ENCODE measurements around the gene FGD3. TPM values are rescaled to one million over a fixed set of nuclear protein-coding genes. Genes with fewer than 3 reads are reported as not detected.

The FGD3 gene
- total RNA-seq, 3 donors from 2014 or later = 10.2 to 18.0 (median 10.4) TPM

DNA sequence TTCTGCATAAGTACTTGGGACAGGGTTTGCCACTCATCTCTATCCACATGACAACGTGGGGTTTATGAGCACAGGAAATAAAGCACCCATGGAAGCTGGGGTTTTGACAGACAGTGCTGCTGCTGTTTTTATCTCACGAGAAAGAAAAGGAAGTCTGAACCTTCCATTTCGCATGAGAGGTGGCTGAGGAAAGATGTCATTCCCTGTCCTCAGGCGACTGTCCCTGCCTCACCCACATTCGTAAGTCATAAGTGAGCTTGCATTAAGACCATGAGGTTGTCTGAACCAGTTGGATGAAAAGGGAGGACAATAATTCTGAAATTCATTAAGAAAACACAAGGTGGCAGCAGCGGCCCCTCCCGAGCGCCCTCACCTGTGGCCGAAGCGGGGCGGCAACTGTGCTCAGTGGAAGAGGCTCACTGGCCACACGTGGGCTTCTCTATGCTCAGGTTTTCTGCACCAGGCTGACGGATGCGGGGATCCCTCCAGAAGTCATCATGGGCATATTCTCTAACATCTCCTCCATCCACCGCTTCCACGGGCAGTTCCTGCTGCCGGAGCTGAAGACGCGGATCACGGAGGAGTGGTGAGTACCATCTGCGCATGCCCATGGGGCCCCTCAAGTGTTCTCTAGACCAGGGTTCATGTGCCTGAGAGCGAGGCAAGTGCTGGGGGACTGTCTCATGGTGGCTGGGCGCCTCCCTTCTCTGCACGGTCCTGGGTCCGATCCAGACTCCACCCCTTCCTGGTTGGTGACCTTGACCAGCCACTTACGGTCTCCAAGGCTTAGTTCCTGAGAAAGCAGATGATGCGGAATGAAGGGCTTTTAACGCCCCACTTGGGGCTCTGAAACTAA lies 56.5 kb downstream of the FGD3 start:
- Histone ChIP-seq H3K27ac (no peak overlapping the region), H3K4me1 (peaks cover 0 to 3% of the 10 kb centered on the region in 2 donors), H3K36me3 (no peaks in the 10 kb centered on the region), H3K4me3 (peak overlapping the region in 2 of 3 donors; percentile 32 to 61), H3K27me3 (no peaks in the 10 kb centered on the region), H3K9me3 (peaks cover 0 to 4% of the 10 kb centered on the region in 2 donors)
- intact Hi-C loops (cut with DNase I; ENCODE audit: low total_unique reads) = no loop called here
- peak; percentile 34 to 73 for DNase-seq (ENCODE audit: low spot score in 2 of 2)
- TF ChIP-seq POLR2AphosphoS5 (IDR thresholded peaks at IDR 0.05) (peak in 2 of 3 donors; percentile 22 to 28), POLR2A (IDR thresholded peaks at IDR 0.05) (no peak)
- TF ChIP-seq, protein P1, sequence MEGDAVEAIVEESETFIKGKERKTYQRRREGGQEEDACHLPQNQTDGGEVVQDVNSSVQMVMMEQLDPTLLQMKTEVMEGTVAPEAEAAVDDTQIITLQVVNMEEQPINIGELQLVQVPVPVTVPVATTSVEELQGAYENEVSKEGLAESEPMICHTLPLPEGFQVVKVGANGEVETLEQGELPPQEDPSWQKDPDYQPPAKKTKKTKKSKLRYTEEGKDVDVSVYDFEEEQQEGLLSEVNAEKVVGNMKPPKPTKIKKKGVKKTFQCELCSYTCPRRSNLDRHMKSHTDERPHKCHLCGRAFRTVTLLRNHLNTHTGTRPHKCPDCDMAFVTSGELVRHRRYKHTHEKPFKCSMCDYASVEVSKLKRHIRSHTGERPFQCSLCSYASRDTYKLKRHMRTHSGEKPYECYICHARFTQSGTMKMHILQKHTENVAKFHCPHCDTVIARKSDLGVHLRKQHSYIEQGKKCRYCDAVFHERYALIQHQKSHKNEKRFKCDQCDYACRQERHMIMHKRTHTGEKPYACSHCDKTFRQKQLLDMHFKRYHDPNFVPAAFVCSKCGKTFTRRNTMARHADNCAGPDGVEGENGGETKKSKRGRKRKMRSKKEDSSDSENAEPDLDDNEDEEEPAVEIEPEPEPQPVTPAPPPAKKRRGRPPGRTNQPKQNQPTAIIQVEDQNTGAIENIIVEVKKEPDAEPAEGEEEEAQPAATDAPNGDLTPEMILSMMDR (IDR thresholded peaks at IDR 0.05) = peak; percentile 57 to 81 (median 62)

DNA sequence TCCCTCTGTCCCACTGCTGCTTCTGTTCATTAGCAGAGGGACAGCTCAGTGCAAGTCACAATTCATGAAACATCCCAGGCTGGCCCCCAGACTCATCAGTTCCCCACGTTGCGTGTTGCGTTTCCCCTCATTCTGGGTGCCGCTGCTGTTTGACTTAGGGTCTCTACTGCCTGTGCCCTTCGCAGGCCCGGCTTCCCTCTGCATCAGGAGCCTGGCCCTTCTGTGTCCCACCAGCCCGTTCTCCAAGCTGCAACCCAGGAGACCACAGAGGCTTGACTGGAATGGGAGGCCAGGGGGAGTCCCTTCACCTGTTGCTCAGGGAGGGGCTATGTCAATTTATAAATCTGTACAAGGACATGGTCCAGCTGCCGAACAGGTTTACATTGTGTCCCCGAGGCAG lies 57.2 kb downstream of the FGD3 start:
- Histone ChIP-seq H3K4me3 (peak overlapping the region in 1 of 3 donors; percentile 61), H3K27ac (no peak overlapping the region), H3K36me3 (no peaks in the 10 kb centered on the region), H3K27me3 (no peaks in the 10 kb centered on the region), H3K4me1 (peaks cover 0 to 3% of the 10 kb centered on the region in 2 donors), H3K9me3 (no peaks in the 10 kb centered on the region)
- peak in 1 of 2 donors; percentile 10 for DNase-seq (ENCODE audit: low spot score in 2 of 2)
- intact Hi-C loops (cut with DNase I; ENCODE audit: low total_unique reads) = no loop called here
- no peak for TF ChIP-seq POLR2A (IDR thresholded peaks at IDR 0.05)

DNA sequence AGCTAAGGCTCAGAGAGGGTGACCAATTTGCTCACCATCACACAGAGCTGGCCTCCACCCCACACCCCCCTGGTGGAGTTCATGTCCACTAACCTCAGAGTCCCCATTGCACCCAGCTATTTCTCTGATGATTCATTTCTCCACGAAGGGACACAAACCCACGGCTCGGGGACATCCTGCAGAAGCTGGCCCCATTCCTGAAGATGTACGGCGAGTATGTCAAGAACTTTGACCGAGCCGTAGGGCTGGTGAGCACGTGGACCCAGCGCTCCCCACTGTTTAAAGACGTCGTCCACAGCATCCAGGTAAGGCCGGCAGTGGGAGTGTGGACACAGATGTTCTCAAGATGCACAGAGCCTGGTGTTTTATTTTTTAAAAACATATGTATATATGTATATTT lies 58.6 kb downstream of the FGD3 start:
- TF ChIP-seq POLR2AphosphoS5 (IDR thresholded peaks at IDR 0.05) = no peak
- TF ChIP-seq, protein P1 (IDR thresholded peaks at IDR 0.05) = no peak
- no peaks in the 10 kb centered on the region for H3K36me3 ChIP-seq
- H3K9me3 ChIP-seq = no peaks in the 10 kb centered on the region
- H3K4me3 ChIP-seq = no peak overlapping the region
- H3K4me1 ChIP-seq = peaks cover 0 to 3% of the 10 kb centered on the region in 2 donors
- H3K27me3 ChIP-seq = no peaks in the 10 kb centered on the region
- intact Hi-C loops (cut with DNase I; ENCODE audit: low total_unique reads) = no loop called here
- DNase-seq (ENCODE audit: low spot score in 2 of 2) = peak in 1 of 2 donors; percentile 10
- no peak overlapping the region for H3K27ac ChIP-seq

DNA sequence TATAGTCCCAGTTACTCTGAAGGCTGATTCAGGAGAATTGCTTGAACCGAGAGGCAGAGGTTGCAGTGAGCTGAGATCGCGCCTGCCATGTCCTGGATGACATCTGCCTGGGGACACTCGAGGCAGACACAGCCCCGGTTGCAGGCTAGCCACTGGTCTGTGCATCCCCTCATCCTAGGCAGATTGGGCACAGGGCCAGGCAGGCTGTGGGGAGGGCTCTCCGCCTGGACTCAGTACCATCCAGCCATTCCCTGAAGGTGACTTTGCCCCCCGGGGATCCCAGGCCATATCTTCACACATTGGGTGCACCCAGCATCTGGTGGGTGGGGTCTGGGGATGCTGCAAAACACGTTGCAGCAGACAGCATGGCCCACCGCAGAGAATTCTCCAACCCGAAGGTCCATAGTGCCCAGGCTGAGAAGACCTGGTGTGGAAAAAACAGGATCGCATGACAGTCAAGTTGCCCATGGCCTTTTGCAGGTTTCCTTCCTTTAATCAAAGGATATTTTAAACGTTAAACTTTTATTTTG lies 60.3 kb downstream of the FGD3 start:
- Histone ChIP-seq H3K9me3 (no peaks in the 10 kb centered on the region), H3K27me3 (no peaks in the 10 kb centered on the region), H3K4me1 (peaks cover 0 to 3% of the 10 kb centered on the region in 2 donors), H3K27ac (no peak overlapping the region), H3K36me3 (no peaks in the 10 kb centered on the region), H3K4me3 (no peak overlapping the region)
- no peak for DNase-seq (ENCODE audit: low spot score in 2 of 2)
- intact Hi-C loops (cut with DNase I; ENCODE audit: low total_unique reads) = no loop called here
- TF ChIP-seq POLR2A (IDR thresholded peaks at IDR 0.05) = no peak
- TF ChIP-seq, protein P1 (IDR thresholded peaks at IDR 0.05) = no peak
- TF ChIP-seq POLR2AphosphoS5 (IDR thresholded peaks at IDR 0.05) = no peak

DNA sequence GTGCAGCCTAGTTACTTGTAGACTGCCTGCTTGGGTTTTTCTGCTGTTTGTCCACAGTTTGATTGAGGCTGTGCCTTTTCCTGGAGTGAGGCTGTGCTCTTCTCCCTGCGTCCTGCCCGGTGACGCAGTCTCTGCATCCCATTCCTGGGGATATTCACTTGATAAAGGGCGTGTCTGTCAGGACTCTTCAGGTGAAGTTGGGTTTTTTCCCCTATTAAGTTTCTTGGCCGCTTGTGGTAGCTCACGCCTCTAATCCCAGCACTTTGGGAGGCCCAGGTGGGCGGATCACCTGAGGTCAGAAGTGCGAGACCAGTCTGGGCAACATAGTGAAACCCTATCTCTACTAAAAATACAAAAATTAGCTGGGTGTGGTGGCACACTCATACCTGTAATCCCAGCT lies 61.1 kb downstream of the FGD3 start:
- H3K9me3 ChIP-seq = no peaks in the 10 kb centered on the region
- intact Hi-C loops (cut with DNase I; ENCODE audit: low total_unique reads) = no loop called here
- peaks cover 0 to 3% of the 10 kb centered on the region in 2 donors for H3K4me1 ChIP-seq
- TF ChIP-seq, protein P1 (IDR thresholded peaks at IDR 0.05) = no peak
- TF ChIP-seq POLR2A (IDR thresholded peaks at IDR 0.05) (no peak), POLR2AphosphoS5 (IDR thresholded peaks at IDR 0.05) (no peak)
- H3K36me3 ChIP-seq = no peaks in the 10 kb centered on the region
- no peak for DNase-seq (ENCODE audit: low spot score in 2 of 2)
- no peak overlapping the region for H3K27ac ChIP-seq
- H3K4me3 ChIP-seq = no peak overlapping the region
- no peaks in the 10 kb centered on the region for H3K27me3 ChIP-seq
